HG03439 (cell line): Measurements from ENCODE around the gene USB1.

Experiments
- ATAC-seq: cut with Tn5 transposase; IDR thresholded peaks from one replicate; pipeline ENCODE4 v1.9.1; 2021; ENCODE audit warnings: mild to moderate bottlenecking, moderate library complexity; ENCODE audit not compliant: unreplicated experiment

Gene USB1

GRCh38 chr16:58000706-58001676 is at the start of gene USB1:
USB1 (plus strand) TSS chr16:58001407; CDS start chr16:58001484, 77 bp downstream.
- ATAC-seq = peak; percentile 73

GRCh38 chr16:57952909-57953308 is 48.3 kb upstream of the USB1 start:
- no peak for ATAC-seq

- no peak for ATAC-seq
Observed at GRCh38 chr16:57953857-57954256, 47.4 kb upstream of the USB1 start.

GRCh38 chr16:57955572-57956188 is 45.5 kb upstream of the USB1 start:
- no peak for ATAC-seq

GRCh38 chr16:57956270-57956808 is 44.9 kb upstream of the USB1 start:
- ATAC-seq = no peak

GRCh38 chr16:57956924-57957672 is 44.1 kb upstream of the USB1 start:
- no peak for ATAC-seq

- no peak for ATAC-seq
Observed at GRCh38 chr16:57957673-57958392, 43.4 kb upstream of the USB1 start.

- no peak for ATAC-seq
Observed at GRCh38 chr16:57958544-57958943, 42.7 kb upstream of the USB1 start.

GRCh38 chr16:57959121-57959520 is 42.1 kb upstream of the USB1 start:
- no peak for ATAC-seq

- no peak for ATAC-seq
Observed at GRCh38 chr16:57959804-57960203, 41.4 kb upstream of the USB1 start.

- ATAC-seq = no peak
Observed at GRCh38 chr16:57960310-57960709, 40.9 kb upstream of the USB1 start.

GRCh38 chr16:57960826-57961472 is 40.3 kb upstream of the USB1 start:
- no peak for ATAC-seq

- ATAC-seq = no peak
Observed at GRCh38 chr16:57961538-57961937, 39.7 kb upstream of the USB1 start.

GRCh38 chr16:57962046-57962445 is 39.2 kb upstream of the USB1 start:
- no peak for ATAC-seq

- no peak for ATAC-seq
Observed at GRCh38 chr16:57962756-57963155, 38.5 kb upstream of the USB1 start.

- no peak for ATAC-seq
Observed at GRCh38 chr16:57964157-57964700, 37.0 kb upstream of the USB1 start.

GRCh38 chr16:57966204-57966771 is 34.9 kb upstream of the USB1 start:
- ATAC-seq = no peak

- ATAC-seq = no peak
Observed at GRCh38 chr16:57966986-57967385, 34.2 kb upstream of the USB1 start.

GRCh38 chr16:57967916-57968315 is 33.3 kb upstream of the USB1 start:
- ATAC-seq = no peak
